GM23338 (cell line): ENCODE results near the gene APP. TPM values are rescaled to one million over a fixed set of nuclear protein-coding genes. Genes with fewer than 3 reads are reported as not detected.

Experiments used
- ATAC-seq: fragments of 200-7000 bp; cut with Tn5 transposase; 3 replicates; pipeline ENCODE4 v1.9.1; 2020
- DNase-seq: peaks from one replicate; pipeline ENCODE4 v3.0.0-alpha.2; 2015; ENCODE audit warnings: low spot score
- H2AFZ ChIP-seq: fragments of 200-600 bp; sonication (generic); 2 replicates; pipeline ENCODE4 v1.8.0; 2016; ENCODE audit warnings: antibody characterized with exemption, mild to moderate bottlenecking, moderate library complexity
- H3F3A ChIP-seq: fragments of 200-600 bp; sonication (generic); replicated peaks from 2 replicates; pipeline ENCODE4 v1.8.0; 2017; ENCODE audit warnings: antibody characterized with exemption, mixed run types, low read depth
- H3K27ac ChIP-seq: fragments of 200-600 bp; sonication (generic); 2 replicates; pipeline ENCODE4 v1.6.1; 2016; ENCODE audit warnings: low read depth
- H3K27me3 ChIP-seq: fragments of 200-600 bp; sonication (generic); 2 replicates; pipeline ENCODE4 v1.8.0; 2016; ENCODE audit warnings: mild to moderate bottlenecking, mixed run types, moderate library complexity; ENCODE audit not compliant: insufficient read depth
- H3K36me3 ChIP-seq: fragments of 200-600 bp; sonication (generic); 2 replicates; pipeline ENCODE4 v1.8.0; 2016; ENCODE audit warnings: mild to moderate bottlenecking; ENCODE audit not compliant: insufficient read depth
- H3K4me1 ChIP-seq: fragments of 200-600 bp; sonication (generic); 2 replicates; pipeline ENCODE4 v1.8.0; 2016; ENCODE audit warnings: mild to moderate bottlenecking, moderate library complexity; ENCODE audit not compliant: insufficient read depth
- H3K4me2 ChIP-seq: fragments of 200-600 bp; sonication (generic); 2 replicates; pipeline ENCODE4 v1.7.1; 2017; ENCODE audit warnings: mixed run types
- H3K4me3 ChIP-seq: fragments of 200-600 bp; sonication (generic); 2 replicates; pipeline ENCODE4 v1.6.1; 2016; ENCODE audit warnings: mixed run types
- H3K79me2 ChIP-seq: fragments of 200-600 bp; sonication (generic); replicated peaks from 2 replicates; pipeline ENCODE4 v1.8.0; 2017; ENCODE audit warnings: mild to moderate bottlenecking; ENCODE audit not compliant: insufficient read depth
- H3K9me2 ChIP-seq: fragments of 200-600 bp; sonication (generic); 2 replicates; pipeline ENCODE4 v1.8.0; 2017; ENCODE audit not compliant: insufficient read depth
- H4K20me1 ChIP-seq: fragments of 200-600 bp; sonication (generic); replicated peaks from 2 replicates; pipeline ENCODE4 v1.8.0; 2017; ENCODE audit warnings: mild to moderate bottlenecking; ENCODE audit not compliant: insufficient read depth
- H3K27ac Mint-ChIP-seq: 2 replicates; pipeline ENCODE4 v1.8.0; 2020; ENCODE audit warnings: inconsistent platforms, mild to moderate bottlenecking, moderate library complexity, mixed read lengths
- H3K27me3 Mint-ChIP-seq: 3 replicates; pipeline ENCODE4 v1.8.0; 2022; ENCODE audit warnings: low read depth, mild to moderate bottlenecking, moderate library complexity, mixed read lengths, inconsistent platforms; ENCODE audit not compliant: insufficient read depth, poor library complexity
- H3K36me3 Mint-ChIP-seq: 3 replicates; pipeline ENCODE4 v1.8.0; 2021; ENCODE audit warnings: low read depth, mild to moderate bottlenecking, inconsistent platforms, moderate library complexity, mixed read lengths
- H3K4me1 Mint-ChIP-seq: 3 replicates; pipeline ENCODE4 v1.8.0; 2020; ENCODE audit warnings: mild to moderate bottlenecking, inconsistent platforms, mixed read lengths
- H3K4me3 Mint-ChIP-seq: 3 replicates; pipeline ENCODE4 v1.8.0; 2021; ENCODE audit warnings: moderate library complexity, mild to moderate bottlenecking, inconsistent platforms, mixed read lengths
- H3K9me3 Mint-ChIP-seq: 3 replicates; pipeline ENCODE4 v1.8.0; 2020; ENCODE audit warnings: moderate library complexity, mild to moderate bottlenecking, inconsistent platforms, mixed read lengths
- EZH2 ChIP-seq: fragments of 200-600 bp; sonication (generic); IDR thresholded peaks from one replicate; pipeline ENCODE4 v1.8.0; 2017; ENCODE audit warnings: antibody characterized with exemption, mild to moderate bottlenecking, low read depth; ENCODE audit not compliant: unreplicated experiment
- EZH2phosphoT487 ChIP-seq: fragments of 200-600 bp; sonication (generic); IDR thresholded peaks from one replicate; pipeline ENCODE4 v1.8.1; 2018; ENCODE audit warnings: antibody characterized with exemption; ENCODE audit not compliant: unreplicated experiment
- JUNB ChIP-seq: IDR thresholded peaks from one replicate; pipeline ENCODE4 v1.6.1; 2016; ENCODE audit warnings: antibody characterized with exemption; ENCODE audit not compliant: unreplicated experiment
- POLR2AphosphoS5 ChIP-seq: IDR thresholded peaks from 2 replicates; pipeline ENCODE4 v1.6.1; 2016; ENCODE audit warnings: antibody characterized with exemption, low read depth
- STAT1 ChIP-seq: IDR thresholded peaks from one replicate; pipeline ENCODE4 v1.6.1; 2016; ENCODE audit warnings: antibody characterized with exemption; ENCODE audit not compliant: unreplicated experiment
- ZNF114 ChIP-seq: fragments of 250-450 bp; sonication (Bioruptor Pico); IDR thresholded peaks from 2 replicates; pipeline ENCODE4 v1.5.0; 2020; ENCODE audit warnings: mild to moderate bottlenecking, moderate library complexity
- ZNF331 ChIP-seq: fragments of 250-450 bp; sonication (Bioruptor Pico); IDR thresholded peaks from 2 replicates; pipeline ENCODE4 v1.5.0; 2020; ENCODE audit warnings: low read depth, mild to moderate bottlenecking, moderate library complexity
- polyA plus RNA-seq: library from polyadenylated mRNA; unstranded; fragments of >200 nt; fragmentation: Nextera tagmentation; extraction: Ambion mirVana; gene quantifications from 2 replicates; pipeline ENCODE4 v1.2.1, GENCODE V29; 2016
- total RNA-seq: library from RNA; depleted of rRNA; stranded (reverse); fragments of >200 nt; shearing (Covaris generic); gene quantifications from 2 replicates; pipeline ENCODE4 v1.2.3, GENCODE V29; 2014
- TF ChIP-seq, protein P1 (sequence below): IDR thresholded peaks from one replicate; pipeline ENCODE4 v1.6.1; 2018; ENCODE audit warnings: antibody characterized with exemption; ENCODE audit not compliant: unreplicated experiment
- TF ChIP-seq, protein P2 (sequence below), 2 experiments: fragments of 200-600 bp in 1 of 2; sonication (generic) in 1 of 2; conservative IDR thresholded peaks; 2 replicates each; pipeline versions ENCODE4 v1.5.1 to v1.6.1; 2016 to 2017; ENCODE audit warnings: antibody characterized with exemption in 2 of 2, low read depth in 2 of 2, mild to moderate bottlenecking in 2 of 2, moderate library complexity in 1 of 2
- TF ChIP-seq, protein P3 (sequence below): IDR thresholded peaks from 2 replicates; pipeline ENCODE4 v1.6.1; 2016; ENCODE audit warnings: antibody characterized with exemption

APP gene
- total and polyA plus RNA-seq, 2 experiments from 2014 or later, result 69.4 to 444 TPM

DNA sequence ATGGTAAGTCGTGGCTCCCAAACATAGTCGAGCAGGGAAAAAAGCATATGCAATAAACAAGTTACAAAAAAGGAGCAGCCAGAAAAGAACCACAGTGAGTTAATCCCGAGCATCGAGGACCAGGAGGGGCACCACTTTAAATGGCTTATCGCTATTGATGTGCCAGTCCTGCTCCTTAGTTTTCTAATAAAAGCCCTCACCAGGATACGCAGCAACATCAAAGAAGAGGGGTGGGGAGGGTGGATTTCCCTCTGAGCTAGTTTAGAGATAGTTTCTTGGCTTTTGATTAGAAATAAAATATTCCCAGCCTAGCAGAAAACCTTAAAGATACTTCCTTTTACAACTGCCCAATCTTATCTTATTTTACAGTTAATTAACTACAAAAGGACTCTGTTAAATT is 265.4 kb downstream of the APP start (continued):
- TF ChIP-seq, protein P1, sequence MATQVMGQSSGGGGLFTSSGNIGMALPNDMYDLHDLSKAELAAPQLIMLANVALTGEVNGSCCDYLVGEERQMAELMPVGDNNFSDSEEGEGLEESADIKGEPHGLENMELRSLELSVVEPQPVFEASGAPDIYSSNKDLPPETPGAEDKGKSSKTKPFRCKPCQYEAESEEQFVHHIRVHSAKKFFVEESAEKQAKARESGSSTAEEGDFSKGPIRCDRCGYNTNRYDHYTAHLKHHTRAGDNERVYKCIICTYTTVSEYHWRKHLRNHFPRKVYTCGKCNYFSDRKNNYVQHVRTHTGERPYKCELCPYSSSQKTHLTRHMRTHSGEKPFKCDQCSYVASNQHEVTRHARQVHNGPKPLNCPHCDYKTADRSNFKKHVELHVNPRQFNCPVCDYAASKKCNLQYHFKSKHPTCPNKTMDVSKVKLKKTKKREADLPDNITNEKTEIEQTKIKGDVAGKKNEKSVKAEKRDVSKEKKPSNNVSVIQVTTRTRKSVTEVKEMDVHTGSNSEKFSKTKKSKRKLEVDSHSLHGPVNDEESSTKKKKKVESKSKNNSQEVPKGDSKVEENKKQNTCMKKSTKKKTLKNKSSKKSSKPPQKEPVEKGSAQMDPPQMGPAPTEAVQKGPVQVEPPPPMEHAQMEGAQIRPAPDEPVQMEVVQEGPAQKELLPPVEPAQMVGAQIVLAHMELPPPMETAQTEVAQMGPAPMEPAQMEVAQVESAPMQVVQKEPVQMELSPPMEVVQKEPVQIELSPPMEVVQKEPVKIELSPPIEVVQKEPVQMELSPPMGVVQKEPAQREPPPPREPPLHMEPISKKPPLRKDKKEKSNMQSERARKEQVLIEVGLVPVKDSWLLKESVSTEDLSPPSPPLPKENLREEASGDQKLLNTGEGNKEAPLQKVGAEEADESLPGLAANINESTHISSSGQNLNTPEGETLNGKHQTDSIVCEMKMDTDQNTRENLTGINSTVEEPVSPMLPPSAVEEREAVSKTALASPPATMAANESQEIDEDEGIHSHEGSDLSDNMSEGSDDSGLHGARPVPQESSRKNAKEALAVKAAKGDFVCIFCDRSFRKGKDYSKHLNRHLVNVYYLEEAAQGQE, result no peak
- TF ChIP-seq STAT1, result no peak
- TF ChIP-seq EZH2phosphoT487, result no peak
- TF ChIP-seq JUNB, result no peak
- TF ChIP-seq ZNF114 (CRISPR knock-in tag), result no peak
- TF ChIP-seq, protein P2, sequence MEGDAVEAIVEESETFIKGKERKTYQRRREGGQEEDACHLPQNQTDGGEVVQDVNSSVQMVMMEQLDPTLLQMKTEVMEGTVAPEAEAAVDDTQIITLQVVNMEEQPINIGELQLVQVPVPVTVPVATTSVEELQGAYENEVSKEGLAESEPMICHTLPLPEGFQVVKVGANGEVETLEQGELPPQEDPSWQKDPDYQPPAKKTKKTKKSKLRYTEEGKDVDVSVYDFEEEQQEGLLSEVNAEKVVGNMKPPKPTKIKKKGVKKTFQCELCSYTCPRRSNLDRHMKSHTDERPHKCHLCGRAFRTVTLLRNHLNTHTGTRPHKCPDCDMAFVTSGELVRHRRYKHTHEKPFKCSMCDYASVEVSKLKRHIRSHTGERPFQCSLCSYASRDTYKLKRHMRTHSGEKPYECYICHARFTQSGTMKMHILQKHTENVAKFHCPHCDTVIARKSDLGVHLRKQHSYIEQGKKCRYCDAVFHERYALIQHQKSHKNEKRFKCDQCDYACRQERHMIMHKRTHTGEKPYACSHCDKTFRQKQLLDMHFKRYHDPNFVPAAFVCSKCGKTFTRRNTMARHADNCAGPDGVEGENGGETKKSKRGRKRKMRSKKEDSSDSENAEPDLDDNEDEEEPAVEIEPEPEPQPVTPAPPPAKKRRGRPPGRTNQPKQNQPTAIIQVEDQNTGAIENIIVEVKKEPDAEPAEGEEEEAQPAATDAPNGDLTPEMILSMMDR (conservative IDR thresholded peaks at IDR 0.05; ENCODE audit: low read depth in 2 of 2), result no peak

DNA sequence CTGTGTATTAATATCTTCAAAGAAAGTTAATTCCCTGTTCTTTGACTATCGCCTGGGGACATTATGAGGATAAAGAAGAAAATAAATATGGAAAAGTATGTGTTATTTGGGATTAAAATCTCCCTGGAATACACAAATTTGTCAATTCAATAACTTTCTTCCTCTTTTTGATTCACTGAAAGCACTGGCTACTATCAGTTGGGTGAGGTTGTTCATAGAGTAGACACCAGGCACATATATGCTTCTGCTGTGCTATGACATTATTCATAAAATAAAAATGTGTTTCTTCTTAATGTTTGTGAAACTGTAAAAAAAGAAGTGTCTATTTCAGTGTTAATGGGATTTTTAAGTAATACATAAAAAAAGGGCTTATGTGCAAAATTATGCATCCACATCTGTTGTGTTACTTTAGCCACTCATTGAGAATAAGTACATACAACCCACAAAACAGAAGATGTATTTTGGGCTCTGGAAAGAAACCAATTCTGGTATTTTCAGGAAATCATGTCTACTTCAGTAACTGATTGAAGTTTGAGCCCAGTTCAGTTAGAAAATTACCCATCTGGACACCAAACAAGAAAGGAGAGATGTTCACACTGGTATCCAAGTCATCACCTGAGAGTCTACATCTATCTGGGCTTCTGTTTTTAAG is 266.4 kb downstream of the APP start:
- Histone ChIP-seq H3K4me2 (no peak overlapping the region), H3K4me3 (no peak overlapping the region), H3K27ac (no peak overlapping the region), H3K79me2 (no peaks in the 10 kb centered on the region; the same call in 1 of the 2 replicates), H3K36me3 (peaks cover 29% of the 10 kb centered on the region; the same call in 1 of the 2 replicates), H3K4me1 (peaks cover 7% of the 10 kb centered on the region; the same call in 1 of the 2 replicates), H4K20me1 (0 out of 2 replicates have a peak, but pooled peaks cover 4% of the 10 kb centered on the region), H3K9me2 (no peaks in the 10 kb centered on the region), H3K27me3 (no peaks in the 10 kb centered on the region), H3F3A (no peaks in the 10 kb centered on the region), H2AFZ (no peak overlapping the region)
- Mint-ChIP-seq H3K36me3 (peaks cover 47% of the 10 kb centered on the region), H3K4me1 (peaks cover 4% of the 10 kb centered on the region; the same call in 2 of the 3 replicates), H3K4me3 (no peak overlapping the region), H3K27me3 (peaks cover 5% of the 10 kb centered on the region), H3K9me3 (no peaks in the 10 kb centered on the region), H3K27ac (no peak overlapping the region)
- DNase-seq (no peak), ATAC-seq (no peak)
- TF ChIP-seq, protein P3, sequence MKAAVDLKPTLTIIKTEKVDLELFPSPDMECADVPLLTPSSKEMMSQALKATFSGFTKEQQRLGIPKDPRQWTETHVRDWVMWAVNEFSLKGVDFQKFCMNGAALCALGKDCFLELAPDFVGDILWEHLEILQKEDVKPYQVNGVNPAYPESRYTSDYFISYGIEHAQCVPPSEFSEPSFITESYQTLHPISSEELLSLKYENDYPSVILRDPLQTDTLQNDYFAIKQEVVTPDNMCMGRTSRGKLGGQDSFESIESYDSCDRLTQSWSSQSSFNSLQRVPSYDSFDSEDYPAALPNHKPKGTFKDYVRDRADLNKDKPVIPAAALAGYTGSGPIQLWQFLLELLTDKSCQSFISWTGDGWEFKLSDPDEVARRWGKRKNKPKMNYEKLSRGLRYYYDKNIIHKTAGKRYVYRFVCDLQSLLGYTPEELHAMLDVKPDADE, result no peak
- TF ChIP-seq POLR2AphosphoS5 (no peak), STAT1 (no peak), ZNF331 (CRISPR knock-in tag) (no peak), EZH2 (no peak), EZH2phosphoT487 (no peak)
- TF ChIP-seq, protein P1, result no peak
- TF ChIP-seq, protein P2 (conservative IDR thresholded peaks at IDR 0.05; ENCODE audit: low read depth in 2 of 2), result no peak
